GOT3 (cell line): ENCODE results near the gene UHRF1.
"Not testable (repeated sequence)": the region's sequence is repeated elsewhere in the genome, so short reads cannot be mapped to it uniquely, and the experiment has no call there.

Experiments
- DNase-seq: peaks from one replicate; lab custom pipeline; 2025; ENCODE audit warnings: mixed read lengths; lab: John Stamatoyannopoulos, UW

The UHRF1 gene

DNA sequence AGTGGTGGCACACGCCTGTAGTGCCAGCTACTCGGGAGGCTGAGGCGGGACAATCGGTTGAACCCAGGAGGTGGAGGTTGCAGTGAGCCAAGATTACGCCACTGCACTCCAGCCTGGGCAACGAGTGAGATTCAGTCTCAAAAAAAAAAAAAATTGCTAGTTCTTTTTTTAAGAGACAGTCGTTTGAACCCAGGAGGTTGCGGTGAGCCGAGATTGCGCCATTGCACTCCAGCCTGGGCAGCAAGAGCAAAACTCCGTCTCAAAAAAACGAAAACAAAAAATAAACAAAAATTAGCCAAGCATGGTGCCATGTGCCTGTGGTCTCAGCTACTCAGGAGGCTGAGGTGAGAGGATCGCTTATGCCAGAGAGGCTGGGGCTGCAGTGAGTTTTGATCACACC lies 8.4 kb upstream of the UHRF1 start:
- not testable (repeated sequence) for DNase-seq

- no peak for DNase-seq
Measured at GRCh38 chr19:4902796-4903195, 6.5 kb upstream of the UHRF1 start, which contains the start of gene ARRDC5. Gene ARRDC5, minus strand, starts transcription at chr19:4902896. Its CDS starts 71 bp downstream, at chr19:4902825.

DNA sequence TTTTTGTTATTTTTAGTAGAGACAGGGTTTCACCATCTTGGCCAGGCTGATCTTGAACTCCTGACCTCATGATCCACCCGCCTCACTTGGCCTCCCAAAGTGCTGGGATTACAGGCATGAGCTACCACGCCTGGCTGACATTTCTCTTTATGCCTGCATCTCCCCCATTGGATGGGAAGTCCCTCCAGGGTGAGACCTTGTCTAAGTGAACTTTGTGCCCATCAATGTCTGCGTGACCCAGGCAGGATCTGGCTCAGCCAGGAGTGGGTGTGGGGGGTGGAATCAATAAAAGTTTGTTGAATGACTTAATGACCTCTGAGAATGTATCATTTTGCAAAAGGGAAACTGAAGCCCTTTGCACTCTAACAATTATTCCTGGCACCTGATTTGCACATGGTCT lies 4.8 kb upstream of the UHRF1 start:
- DNase-seq, result no peak

GRCh38 chr19:4906963-4907362 lies 2.3 kb upstream of the UHRF1 start:
- DNase-seq, result no peak

DNA sequence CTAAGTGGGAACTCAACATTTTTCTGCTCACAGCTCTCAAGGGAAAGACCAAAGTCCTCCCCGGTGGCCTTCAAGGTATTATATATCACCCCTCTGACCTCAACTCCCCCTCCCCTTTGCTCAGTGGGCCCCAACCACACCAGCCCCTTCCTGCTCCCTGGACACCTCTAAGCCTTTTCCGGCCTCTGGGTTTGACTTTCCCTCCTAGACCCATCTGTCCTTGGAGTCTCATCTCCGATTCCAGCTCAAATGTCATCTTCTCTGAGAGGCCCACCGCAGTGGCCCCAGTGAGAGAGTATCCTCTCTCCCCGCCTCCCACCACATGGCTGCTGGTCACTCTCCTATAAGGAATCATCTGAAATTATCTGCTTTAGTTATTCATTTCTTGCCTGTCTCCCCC lies 941 bp upstream of the UHRF1 start:
- DNase-seq, result no peak

DNA sequence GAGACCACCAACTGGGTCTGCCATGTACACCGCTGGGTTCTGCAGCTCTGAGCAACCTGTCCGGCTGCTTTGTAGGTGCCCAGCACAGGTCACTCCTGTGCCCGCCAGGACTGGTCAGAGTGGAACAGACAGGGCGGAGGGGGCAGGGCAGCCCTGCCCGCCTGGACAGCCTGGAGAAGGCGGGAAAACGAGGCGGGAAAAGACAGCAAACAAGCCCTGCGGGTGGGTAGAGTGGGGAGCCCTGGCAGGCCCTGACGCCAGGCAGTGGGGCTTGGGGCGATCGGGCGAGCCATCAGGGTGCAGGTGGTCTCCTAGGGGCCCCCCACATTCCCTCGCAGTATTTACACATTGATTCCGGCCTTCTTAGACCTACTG lies 533 bp upstream of the UHRF1 start:
- DNase-seq, result no peak

GRCh38 chr19:4909897-4910593 lies 744 bp downstream of the UHRF1 start:
- DNase-seq, result peak; percentile 65

DNA sequence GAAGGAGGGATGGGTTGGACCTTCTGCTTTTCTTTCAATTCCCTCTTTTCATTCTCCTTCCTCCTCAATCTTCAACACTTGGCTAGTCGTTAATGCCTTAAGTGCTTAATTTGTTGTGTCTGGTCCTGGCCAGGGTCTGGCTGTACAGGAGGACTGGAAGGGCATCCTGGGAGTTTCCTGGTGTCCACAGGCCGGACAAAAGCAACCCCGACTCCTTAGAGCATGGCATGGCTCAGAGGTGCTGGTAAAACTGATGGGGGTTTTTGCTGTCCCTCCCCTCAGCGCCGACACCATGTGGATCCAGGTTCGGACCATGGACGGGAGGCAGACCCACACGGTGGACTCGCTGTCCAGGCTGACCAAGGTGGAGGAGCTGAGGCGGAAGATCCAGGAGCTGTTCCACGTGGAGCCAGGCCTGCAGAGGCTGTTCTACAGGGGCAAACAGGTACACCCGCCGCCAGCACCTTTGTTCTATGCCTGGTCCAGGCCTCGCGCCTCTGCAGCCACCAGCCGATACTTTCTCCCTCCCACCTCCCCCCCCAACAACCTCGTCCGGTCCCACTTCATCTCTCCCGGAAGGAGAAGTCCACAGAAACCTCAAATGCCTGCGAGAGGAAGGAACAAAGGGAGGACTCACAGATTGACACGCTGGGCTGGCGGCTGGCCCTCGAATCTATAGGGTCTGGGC lies 1.4 kb downstream of the UHRF1 start:
- no peak for DNase-seq

DNA sequence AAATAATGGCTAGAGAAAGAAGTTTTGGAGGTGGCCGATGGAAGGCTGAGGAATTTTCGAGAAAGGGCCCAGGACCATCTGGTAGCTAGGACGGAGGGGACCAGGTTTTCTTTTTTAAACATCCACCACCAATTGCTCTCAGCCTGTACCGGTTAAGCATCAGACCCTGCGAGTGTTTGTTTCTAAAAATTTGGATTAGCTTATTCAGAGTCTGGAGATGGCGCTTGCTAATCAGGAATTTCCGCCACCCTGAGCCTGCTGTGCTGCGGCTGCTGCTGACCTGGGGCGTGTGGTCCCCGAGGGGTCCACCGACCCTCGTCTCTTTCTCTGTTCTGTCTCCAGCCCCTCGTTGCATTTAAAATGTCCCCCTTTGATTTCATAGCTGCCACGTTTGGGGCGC lies 2.0 kb downstream of the UHRF1 start:
- no peak for DNase-seq

DNA sequence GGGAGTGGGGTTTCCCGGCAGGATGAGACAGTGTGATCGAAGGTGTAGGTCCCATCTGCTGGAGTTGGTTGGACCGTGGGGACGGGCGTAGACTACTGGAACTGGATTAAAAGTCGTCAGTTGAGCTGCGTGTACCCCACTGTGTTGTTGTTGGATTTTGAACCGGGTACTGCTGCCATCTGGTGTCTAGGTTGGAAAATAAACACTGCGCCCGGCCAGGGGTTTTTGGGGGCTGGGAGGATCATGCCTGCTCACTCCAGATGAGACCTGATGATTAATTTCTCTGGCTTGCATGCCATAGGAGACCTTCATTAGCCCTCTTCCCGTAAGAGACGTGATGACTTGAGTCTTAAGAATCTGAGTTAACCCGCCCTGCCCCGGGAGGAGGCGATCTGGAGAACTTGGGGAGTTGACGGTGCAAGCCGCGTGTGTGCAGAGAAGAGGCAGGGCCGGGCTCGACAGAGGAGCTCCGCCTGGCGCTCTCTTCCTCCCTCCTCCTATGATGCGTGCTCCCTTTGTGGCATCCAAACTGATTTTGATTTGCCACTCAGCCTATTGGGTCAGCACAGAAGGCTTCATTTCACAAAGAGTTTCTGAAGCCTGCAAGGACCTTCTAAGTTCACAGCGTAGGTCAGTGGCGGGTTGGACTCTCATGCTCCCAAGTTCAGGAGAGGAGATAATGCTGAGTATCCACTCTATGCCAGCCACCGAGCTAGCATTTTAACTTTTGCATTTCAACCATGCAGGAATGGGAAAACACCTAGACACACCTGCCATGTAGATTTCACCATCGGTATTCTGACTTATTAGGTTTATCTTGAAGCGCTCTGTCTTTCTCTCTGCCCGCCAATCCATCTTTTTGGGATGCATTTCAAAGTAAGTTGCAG lies 2.7 kb downstream of the UHRF1 start:
- DNase-seq, result peak; percentile 90

GRCh38 chr19:4913996-4914735 lies 4.9 kb downstream of the UHRF1 start:
- no peak for DNase-seq

DNA sequence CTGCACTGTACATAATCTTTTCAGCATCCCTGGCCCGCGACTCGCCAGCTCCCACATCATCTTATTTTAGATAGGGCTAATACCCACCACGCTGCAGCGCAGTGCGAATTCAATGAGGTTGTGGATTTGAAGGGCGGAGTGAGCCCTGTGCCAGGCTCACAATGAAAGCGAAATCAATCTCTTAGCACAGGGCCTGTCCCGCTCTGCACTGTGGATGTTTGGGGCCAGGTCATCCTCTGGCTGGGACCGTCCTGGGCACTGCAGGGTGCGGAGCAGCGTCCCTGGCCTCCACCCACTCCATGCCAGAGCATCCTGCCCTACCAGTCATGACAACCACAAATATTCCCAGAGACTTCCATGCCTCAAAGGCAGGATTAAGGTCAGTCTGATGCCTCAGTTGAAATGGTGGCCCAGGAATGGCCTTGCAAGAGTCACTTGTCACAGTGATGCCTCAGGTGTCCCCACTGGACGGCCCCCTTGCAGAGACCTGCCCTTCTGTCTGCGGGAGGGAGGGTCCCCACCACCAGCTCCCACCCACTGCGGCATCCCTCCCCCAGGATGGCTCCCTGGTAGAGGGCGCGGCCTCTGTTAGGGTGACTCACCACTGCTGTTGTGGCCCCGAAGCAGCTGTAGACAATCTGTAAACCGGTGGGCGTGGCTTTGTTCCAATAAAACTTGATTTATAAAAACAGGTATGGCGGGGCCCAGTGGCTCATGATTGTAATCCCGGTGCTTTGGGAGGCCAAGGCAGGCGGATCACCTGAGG lies 5.6 kb downstream of the UHRF1 start:
- DNase-seq, result no peak

DNA sequence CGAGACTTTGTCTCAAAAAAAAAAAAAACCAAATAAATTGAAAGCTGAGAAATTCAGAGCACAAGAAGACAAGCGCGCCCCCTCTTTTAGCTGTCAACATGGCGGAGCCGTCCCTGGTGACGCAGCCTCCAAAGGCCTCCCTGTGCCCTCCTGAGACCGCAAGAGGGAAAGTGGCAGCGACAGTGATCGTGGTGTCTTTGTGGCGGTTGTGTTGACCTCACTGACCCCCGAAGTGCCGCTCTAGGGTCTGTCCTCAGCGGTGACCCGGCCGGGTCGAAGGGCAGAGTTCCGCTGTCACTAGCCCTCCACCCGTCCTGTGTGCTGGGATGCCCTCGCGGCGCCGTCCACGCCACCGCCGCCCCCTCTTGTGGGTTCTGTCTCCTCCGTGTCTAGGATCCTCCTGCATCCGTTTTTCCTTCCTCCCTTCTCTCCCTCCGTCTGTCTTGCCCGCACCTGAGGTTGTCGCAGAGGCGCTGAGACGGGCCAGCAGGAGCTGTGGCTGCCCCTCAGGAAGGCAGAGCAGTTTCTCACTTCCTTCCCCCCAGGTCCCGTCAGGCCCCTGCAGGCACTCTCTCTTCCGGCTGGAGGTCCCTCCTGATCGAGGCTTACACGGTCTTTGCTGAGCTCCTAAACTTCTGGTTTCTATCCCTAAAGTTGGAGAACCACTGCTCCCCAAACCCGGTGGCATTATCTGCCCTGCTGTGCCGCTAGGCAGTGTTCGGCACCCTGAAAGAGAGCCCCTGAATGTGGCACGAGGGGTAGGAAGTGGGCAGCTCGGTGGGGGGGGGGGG lies 7.2 kb downstream of the UHRF1 start:
- no peak for DNase-seq

DNA sequence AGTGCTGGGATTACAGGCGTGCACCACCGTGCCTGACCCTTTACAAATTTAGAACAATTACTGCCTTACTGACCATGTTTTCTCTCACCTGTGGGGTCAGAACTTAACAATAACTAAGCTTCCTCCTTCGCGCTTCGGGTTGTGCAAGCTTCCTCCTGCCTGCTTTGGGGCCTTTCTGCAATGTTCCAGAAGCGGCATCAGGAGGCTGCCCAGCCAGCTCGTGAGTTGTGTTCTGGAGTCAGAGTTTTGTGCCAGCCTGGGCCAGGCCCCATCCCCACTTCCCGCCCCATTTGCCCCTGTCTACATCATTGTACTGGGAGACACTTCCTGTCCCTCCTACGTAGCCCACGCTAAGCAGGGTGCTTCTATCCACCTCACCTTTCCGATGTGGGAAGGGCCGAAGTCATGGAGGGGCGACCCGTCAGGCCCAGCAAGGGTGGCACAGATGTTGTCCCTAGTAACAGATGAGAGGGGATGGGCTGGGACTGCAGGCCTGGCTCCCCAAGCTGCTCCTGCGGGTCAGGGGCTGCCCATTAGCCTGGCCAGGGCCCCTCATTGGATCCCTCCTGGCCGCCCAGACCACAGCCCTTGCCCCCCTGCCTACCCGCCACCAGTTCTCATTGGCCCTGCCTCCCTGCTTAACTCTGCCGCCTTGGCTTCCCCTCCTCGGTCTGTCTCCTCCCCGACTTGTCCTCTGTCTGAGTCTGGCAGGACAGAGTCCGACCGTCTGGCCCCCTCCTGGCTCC lies 13.4 kb downstream of the UHRF1 start:
- no peak for DNase-seq

- no peak for DNase-seq
Measured at GRCh38 chr19:4923276-4923747, 14.0 kb downstream of the UHRF1 start.

DNA sequence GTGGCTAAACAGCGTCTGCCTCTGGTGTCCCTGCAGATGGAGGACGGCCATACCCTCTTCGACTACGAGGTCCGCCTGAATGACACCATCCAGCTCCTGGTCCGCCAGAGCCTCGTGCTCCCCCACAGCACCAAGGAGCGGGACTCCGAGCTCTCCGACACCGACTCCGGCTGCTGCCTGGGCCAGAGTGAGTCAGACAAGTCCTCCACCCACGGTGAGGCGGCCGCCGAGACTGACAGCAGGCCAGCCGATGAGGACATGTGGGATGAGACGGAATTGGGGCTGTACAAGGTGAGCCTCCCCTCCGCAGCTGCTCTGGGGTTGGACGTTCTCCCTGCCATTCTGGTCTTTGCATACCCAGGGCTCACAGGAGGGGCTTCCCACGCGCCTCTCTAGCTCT lies 19.9 kb downstream of the UHRF1 start:
- DNase-seq, result no peak

- no peak for DNase-seq
Measured at GRCh38 chr19:4930664-4931063, 21.4 kb downstream of the UHRF1 start.

DNA sequence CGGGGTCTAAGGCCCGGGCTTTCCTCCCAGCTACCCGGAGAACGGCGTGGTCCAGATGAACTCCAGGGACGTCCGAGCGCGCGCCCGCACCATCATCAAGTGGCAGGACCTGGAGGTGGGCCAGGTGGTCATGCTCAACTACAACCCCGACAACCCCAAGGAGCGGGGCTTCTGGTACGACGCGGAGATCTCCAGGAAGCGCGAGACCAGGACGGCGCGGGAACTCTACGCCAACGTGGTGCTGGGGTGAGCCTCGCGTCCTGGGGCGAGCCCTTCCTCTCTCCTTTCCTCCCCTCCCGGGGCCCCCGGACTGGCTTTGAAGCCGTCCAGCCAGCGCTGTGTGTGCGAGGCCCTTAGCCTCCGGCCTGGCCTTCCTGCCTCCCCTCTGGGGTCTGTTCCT lies 23.4 kb downstream of the UHRF1 start:
- no peak for DNase-seq

DNA sequence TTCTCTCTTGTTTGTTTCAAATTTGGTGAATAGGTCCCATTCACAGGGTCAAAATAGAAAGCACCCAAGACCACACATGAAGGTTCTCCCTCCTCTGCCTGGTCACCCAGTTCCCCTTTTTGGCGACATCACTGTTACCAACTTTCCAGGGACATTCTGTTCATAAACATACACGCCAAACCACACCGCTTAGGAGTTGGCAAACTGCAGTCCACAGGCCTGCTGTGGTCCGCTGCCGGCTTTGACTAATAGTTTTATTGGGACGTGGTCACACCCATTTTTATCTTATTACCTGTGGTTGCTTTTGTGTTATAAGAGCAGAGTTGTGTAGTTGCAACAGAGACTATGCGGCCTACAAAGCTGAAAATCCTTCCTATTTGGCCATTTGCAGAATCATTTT lies 24.2 kb downstream of the UHRF1 start:
- no peak for DNase-seq

- DNase-seq, result no peak
Measured at GRCh38 chr19:4935444-4935843, 26.1 kb downstream of the UHRF1 start.
